CD4-positive, alpha-beta memory T cell (primary cell): Measurements from ENCODE around the gene CDH13. TPM values are rescaled to one million over a fixed set of nuclear protein-coding genes. Genes with fewer than 3 reads are reported as not detected.

Experiments
- CTCF ChIA-PET: fragments of 350-600 bp; sonication (Branson Sonifier 250); formaldehyde crosslinking; loops from one replicate; lab custom pipeline; 2021; ENCODE audit warnings: inconsistent platforms; ENCODE audit not compliant: partially characterized antibody; lab: Charles Lee
- POLR2A ChIA-PET: fragments of 350-600 bp; sonication (Branson Sonifier 250); formaldehyde crosslinking; loops from one replicate; lab custom pipeline; 2021; ENCODE audit not compliant: partially characterized antibody; lab: Charles Lee
- DNase-seq, 5 donors: peaks; one replicate each; pipeline versions ENCODE4 v3.0.0 to v3.0.0-alpha.2; 2020 to 2022; ENCODE audit warnings: mixed read lengths in 1 of 5
- H3K27ac ChIP-seq: one replicate; pipeline ENCODE4 v1.7.0; 2013; ENCODE audit warnings: low read depth, low read length
- H3K27me3 ChIP-seq: 2 replicates; pipeline ENCODE4 v1.7.0; 2013; ENCODE audit warnings: mild to moderate bottlenecking, low read length, moderate library complexity; ENCODE audit not compliant: insufficient read depth
- H3K36me3 ChIP-seq: 2 replicates; pipeline ENCODE4 v1.7.0; 2013; ENCODE audit warnings: mild to moderate bottlenecking, low read length, moderate library complexity; ENCODE audit not compliant: insufficient read depth
- H3K4me1 ChIP-seq: 2 replicates; pipeline ENCODE4 v1.7.0; 2013; ENCODE audit warnings: mild to moderate bottlenecking, low read length, moderate library complexity; ENCODE audit not compliant: insufficient read depth
- H3K4me3 ChIP-seq, 2 donors: one replicate each; pipeline ENCODE4 v1.7.0; 2013; ENCODE audit warnings: low read length in 2 of 2, mild to moderate bottlenecking in 1 of 2
- H3K9me3 ChIP-seq, 2 donors: one replicate each; pipeline ENCODE4 v1.7.0; 2013; ENCODE audit warnings: low read length in 2 of 2, control low read depth in 1 of 2; ENCODE audit not compliant: control insufficient read depth in 1 of 2
- H3K27ac Mint-ChIP-seq, 7 donors: one replicate each; pipeline ENCODE4 v1.8.0; 2020 to 2021; ENCODE audit warnings: mixed read lengths in 7 of 7, mild to moderate bottlenecking in 6 of 7, inconsistent platforms in 3 of 7, moderate library complexity in 3 of 7
- H3K27me3 Mint-ChIP-seq, 2 donors: one replicate each; pipeline ENCODE4 v1.8.0; 2020 to 2021; ENCODE audit warnings: mixed read lengths in 2 of 2
- H3K36me3 Mint-ChIP-seq, 2 donors: one replicate each; pipeline ENCODE4 v1.8.0; 2020 to 2021; ENCODE audit warnings: mixed read lengths in 2 of 2, inconsistent platforms in 1 of 2, mild to moderate bottlenecking in 1 of 2
- H3K4me1 Mint-ChIP-seq, 4 donors: one replicate each; pipeline ENCODE4 v1.8.0; 2020 to 2021; ENCODE audit warnings: mixed read lengths in 4 of 4, mild to moderate bottlenecking in 1 of 4
- H3K4me3 Mint-ChIP-seq, 8 donors: one replicate each; pipeline ENCODE4 v1.8.0; 2020 to 2021; ENCODE audit warnings: mixed read lengths in 8 of 8, mild to moderate bottlenecking in 7 of 8, moderate library complexity in 6 of 8, inconsistent platforms in 3 of 8
- H3K9me3 Mint-ChIP-seq, 8 donors: one replicate each; pipeline ENCODE4 v1.8.0; 2020 to 2021; ENCODE audit warnings: mixed read lengths in 8 of 8, mild to moderate bottlenecking in 5 of 8, inconsistent platforms in 3 of 8, moderate library complexity in 1 of 8
- intact Hi-C: fragments of 100-400 bp; cut with micrococcal nuclease; formaldehyde crosslinking; loops from one replicate; pipeline ENCODE4 v1.15.1; 2023
- polyA plus RNA-seq, 2 donors: library from polyadenylated mRNA; unstranded; fragments of 300-500 nt; fragmentation: Illumina TruSeq; gene quantifications; one replicate each; pipeline ENCODE4 v1.2.3, GENCODE V29; 2021
- total RNA-seq, 2 experiments: library from RNA; stranded (reverse); gene quantifications; one replicate each; pipeline ENCODE4 v1.2.3, GENCODE V29; 2021

Gene CDH13
- total and polyA plus RNA-seq, 4 experiments from 2014 or later = not detected

GRCh38 chr16:83603723-83604570 lies 977.2 kb downstream of the CDH13 start:
- intact Hi-C loops = no loop called here
- H3K36me3 ChIP-seq = no peaks in the 10 kb centered on the region
- ChIA-PET POLR2A (no interaction called here), CTCF (no interaction called here)
- no peaks in the 10 kb centered on the region for H3K27me3 ChIP-seq
- Mint-ChIP-seq H3K9me3 (peaks cover 0 to 2% (median 0%) of the 10 kb centered on the region in 8 donors), H3K27ac (no peak overlapping the region), H3K4me1 (no peaks in the 10 kb centered on the region), H3K36me3 (no peaks in the 10 kb centered on the region), H3K27me3 (peaks cover 0 to 3% of the 10 kb centered on the region in 2 donors), H3K4me3 (no peak overlapping the region)
- H3K4me3 ChIP-seq = no peak overlapping the region
- no peak for DNase-seq
- H3K9me3 ChIP-seq = no peaks in the 10 kb centered on the region
- H3K27ac ChIP-seq = no peak overlapping the region
- no peaks in the 10 kb centered on the region for H3K4me1 ChIP-seq

- Mint-ChIP-seq H3K4me3 (no peak overlapping the region), H3K4me1 (no peaks in the 10 kb centered on the region), H3K27ac (no peak overlapping the region), H3K27me3 (peaks cover 0 to 3% of the 10 kb centered on the region in 2 donors), H3K9me3 (peaks cover 0 to 2% (median 0%) of the 10 kb centered on the region in 8 donors), H3K36me3 (no peaks in the 10 kb centered on the region)
- CTCF ChIA-PET = no interaction called here
- H3K27ac ChIP-seq = no peak overlapping the region
- H3K27me3 ChIP-seq = no peaks in the 10 kb centered on the region
- POLR2A ChIA-PET = no interaction called here
- H3K9me3 ChIP-seq = no peaks in the 10 kb centered on the region
- no peak overlapping the region for H3K4me3 ChIP-seq
- H3K4me1 ChIP-seq = no peaks in the 10 kb centered on the region
- intact Hi-C loops = no loop called here
- no peak for DNase-seq
- no peaks in the 10 kb centered on the region for H3K36me3 ChIP-seq
Measured at GRCh38 chr16:83606486-83607030, 979.8 kb downstream of the CDH13 start.

DNA sequence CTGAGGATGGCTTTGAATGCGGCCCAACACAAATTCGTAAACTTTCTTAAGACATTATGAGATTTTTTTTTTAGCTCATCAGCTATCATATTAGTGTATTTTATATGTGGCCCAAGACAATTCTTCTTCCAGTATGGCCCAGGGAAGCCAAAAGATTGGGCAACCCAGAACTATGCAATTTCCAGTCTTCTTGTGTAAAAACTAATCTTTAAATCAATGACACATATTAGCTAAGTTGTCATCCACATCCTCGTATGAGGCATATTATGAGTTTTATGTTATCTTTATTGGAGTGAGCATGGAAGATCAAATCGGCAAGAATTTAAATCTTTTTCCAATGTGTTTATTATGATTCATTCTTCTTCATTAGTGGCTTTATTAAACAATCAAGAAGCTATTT lies 982.4 kb downstream of the CDH13 start:
- Histone ChIP-seq H3K9me3 (no peaks in the 10 kb centered on the region), H3K27me3 (no peaks in the 10 kb centered on the region), H3K27ac (no peak overlapping the region), H3K36me3 (no peaks in the 10 kb centered on the region), H3K4me1 (no peaks in the 10 kb centered on the region), H3K4me3 (no peak overlapping the region)
- DNase-seq = no peak
- H3K4me1 Mint-ChIP-seq = no peaks in the 10 kb centered on the region
- H3K36me3 Mint-ChIP-seq = no peaks in the 10 kb centered on the region
- ChIA-PET POLR2A (no interaction called here), CTCF (no interaction called here)
- H3K4me3 Mint-ChIP-seq = no peak overlapping the region
- H3K9me3 Mint-ChIP-seq = peaks cover 0 to 3% (median 0%) of the 10 kb centered on the region in 8 donors
- no peaks in the 10 kb centered on the region for H3K27me3 Mint-ChIP-seq
- intact Hi-C loops = no loop called here
- no peak overlapping the region for H3K27ac Mint-ChIP-seq

GRCh38 chr16:83615141-83615952 lies 988.6 kb downstream of the CDH13 start:
- Histone ChIP-seq H3K27ac (no peak overlapping the region), H3K36me3 (no peaks in the 10 kb centered on the region), H3K27me3 (no peaks in the 10 kb centered on the region), H3K4me1 (no peaks in the 10 kb centered on the region), H3K9me3 (no peaks in the 10 kb centered on the region), H3K4me3 (no peak overlapping the region)
- ChIA-PET POLR2A (no interaction called here), CTCF (no interaction called here)
- no peak for DNase-seq
- Mint-ChIP-seq H3K4me3 (no peak overlapping the region), H3K27ac (no peak overlapping the region), H3K9me3 (peaks cover 0 to 7% (median 4%) of the 10 kb centered on the region in 8 donors), H3K27me3 (no peaks in the 10 kb centered on the region), H3K4me1 (no peaks in the 10 kb centered on the region), H3K36me3 (no peaks in the 10 kb centered on the region)
- intact Hi-C loops = no loop called here

- Mint-ChIP-seq H3K36me3 (no peaks in the 10 kb centered on the region), H3K27me3 (no peaks in the 10 kb centered on the region), H3K4me1 (no peaks in the 10 kb centered on the region), H3K9me3 (peaks cover 0 to 7% (median 4%) of the 10 kb centered on the region in 8 donors), H3K27ac (no peak overlapping the region), H3K4me3 (no peak overlapping the region)
- no peaks in the 10 kb centered on the region for H3K27me3 ChIP-seq
- H3K4me3 ChIP-seq = no peak overlapping the region
- intact Hi-C loops = no loop called here
- CTCF ChIA-PET = no interaction called here
- no peak for DNase-seq
- no peak overlapping the region for H3K27ac ChIP-seq
- no peaks in the 10 kb centered on the region for H3K36me3 ChIP-seq
- no peaks in the 10 kb centered on the region for H3K9me3 ChIP-seq
- H3K4me1 ChIP-seq = no peaks in the 10 kb centered on the region
- POLR2A ChIA-PET = no interaction called here
Measured at GRCh38 chr16:83615953-83616350, 989.2 kb downstream of the CDH13 start.

DNA sequence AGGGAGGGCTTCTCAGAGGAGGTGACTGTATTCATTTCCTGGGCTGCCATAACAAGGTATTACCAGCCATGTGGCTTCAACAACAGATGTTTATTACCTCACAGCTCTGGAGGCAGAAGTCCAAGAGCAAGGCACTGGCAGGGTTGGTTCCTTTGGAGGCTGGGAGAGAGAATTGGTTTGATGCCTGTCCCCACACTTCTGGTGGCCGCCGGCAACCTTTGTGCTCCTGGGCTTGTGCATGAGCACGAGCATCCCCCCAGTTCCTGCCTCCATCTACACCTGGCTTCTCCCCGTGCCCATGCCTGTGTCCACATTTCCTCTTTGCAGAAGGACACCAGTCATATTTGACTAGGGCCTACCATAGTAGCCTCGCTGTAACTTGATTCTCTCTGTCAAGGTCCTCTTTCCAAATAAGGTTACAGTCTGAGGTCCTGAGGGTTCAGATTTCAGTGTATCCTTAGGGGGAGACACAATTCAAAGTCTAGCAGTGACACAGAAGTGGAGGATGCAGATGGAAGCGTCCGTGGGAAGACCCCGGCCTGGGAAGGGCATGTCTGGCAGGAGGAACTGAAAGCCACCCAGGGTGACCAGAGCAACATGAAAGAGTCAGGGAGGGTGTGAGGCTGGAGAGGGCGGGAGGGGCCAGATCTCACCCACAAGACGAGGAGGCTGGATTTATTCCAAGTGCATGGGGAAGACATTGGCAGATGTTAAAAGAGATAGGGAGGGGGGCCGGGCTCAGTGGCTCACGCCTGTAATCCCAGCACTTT lies 992.8 kb downstream of the CDH13 start:
- H3K4me1 Mint-ChIP-seq = no peaks in the 10 kb centered on the region
- peaks cover 0 to 7% (median 3%) of the 10 kb centered on the region in 8 donors for H3K9me3 Mint-ChIP-seq
- no peak overlapping the region for H3K4me3 Mint-ChIP-seq
- intact Hi-C loops = no loop called here
- no peaks in the 10 kb centered on the region for H3K4me1 ChIP-seq
- no peaks in the 10 kb centered on the region for H3K9me3 ChIP-seq
- ChIA-PET CTCF (no interaction called here), POLR2A (no interaction called here)
- H3K27ac ChIP-seq = no peak overlapping the region
- no peak for DNase-seq
- no peaks in the 10 kb centered on the region for H3K27me3 Mint-ChIP-seq
- no peak overlapping the region for H3K4me3 ChIP-seq
- no peaks in the 10 kb centered on the region for H3K36me3 Mint-ChIP-seq
- no peak overlapping the region for H3K27ac Mint-ChIP-seq
- H3K27me3 ChIP-seq = no peaks in the 10 kb centered on the region
- H3K36me3 ChIP-seq = no peaks in the 10 kb centered on the region

DNA sequence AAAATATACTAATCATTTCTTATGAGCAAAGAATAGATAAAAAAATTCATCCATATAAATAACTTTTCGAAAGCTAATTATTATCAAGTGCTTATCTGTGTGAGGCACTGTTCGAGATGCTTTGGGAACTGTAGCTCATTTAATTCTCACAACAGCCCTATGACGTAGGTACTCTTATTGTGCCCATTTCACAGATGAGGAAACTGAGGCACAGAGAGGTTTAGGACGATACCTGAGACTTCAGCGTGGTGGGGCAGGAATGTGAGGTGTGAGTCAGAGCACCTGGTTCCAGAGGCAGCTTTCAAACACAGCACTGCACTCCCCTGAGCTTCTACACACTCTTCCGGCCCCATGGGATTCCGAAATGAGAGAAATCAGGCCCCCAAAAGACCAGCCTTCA lies 995.2 kb downstream of the CDH13 start:
- Histone ChIP-seq H3K4me3 (no peak overlapping the region), H3K27ac (no peak overlapping the region), H3K9me3 (no peaks in the 10 kb centered on the region), H3K4me1 (no peaks in the 10 kb centered on the region), H3K27me3 (no peaks in the 10 kb centered on the region), H3K36me3 (no peaks in the 10 kb centered on the region)
- H3K27ac Mint-ChIP-seq = no peak overlapping the region
- no peak overlapping the region for H3K4me3 Mint-ChIP-seq
- POLR2A ChIA-PET = no interaction called here
- CTCF ChIA-PET = no interaction called here
- H3K36me3 Mint-ChIP-seq = no peaks in the 10 kb centered on the region
- H3K9me3 Mint-ChIP-seq = peaks cover 0 to 2% (median under 1%) of the 10 kb centered on the region in 8 donors
- intact Hi-C loops = no loop called here
- no peak for DNase-seq
- no peaks in the 10 kb centered on the region for H3K4me1 Mint-ChIP-seq
- H3K27me3 Mint-ChIP-seq = no peaks in the 10 kb centered on the region
